Astrocyte of the spinal cord (primary cell): ENCODE data around the gene KMT2C.

Source experiments
- DNase-seq: peaks from one replicate; pipeline ENCODE4 v3.0.0; 2011; ENCODE audit warnings: low read depth, low spot score
- H3K4me3 ChIP-seq: 2 replicates; pipeline ENCODE4 v1.5.1; 2011; ENCODE audit warnings: low read depth, mild to moderate bottlenecking, low read length, moderate library complexity
- in situ Hi-C: cut with HindIII; loops from 2 replicates; pipeline ENCODE4 v1.10.0; 2017; ENCODE audit warnings: low sequenced_read_pairs
- TF ChIP-seq, protein P1 (sequence below): IDR thresholded peaks from 2 replicates; pipeline ENCODE4 v1.5.1; 2012; ENCODE audit warnings: low read depth, mild to moderate bottlenecking, low read length, inconsistent platforms

KMT2C gene

GRCh38 chr7:152329469-152329868 is 106.3 kb downstream of the KMT2C start:
- TF ChIP-seq, protein P1, sequence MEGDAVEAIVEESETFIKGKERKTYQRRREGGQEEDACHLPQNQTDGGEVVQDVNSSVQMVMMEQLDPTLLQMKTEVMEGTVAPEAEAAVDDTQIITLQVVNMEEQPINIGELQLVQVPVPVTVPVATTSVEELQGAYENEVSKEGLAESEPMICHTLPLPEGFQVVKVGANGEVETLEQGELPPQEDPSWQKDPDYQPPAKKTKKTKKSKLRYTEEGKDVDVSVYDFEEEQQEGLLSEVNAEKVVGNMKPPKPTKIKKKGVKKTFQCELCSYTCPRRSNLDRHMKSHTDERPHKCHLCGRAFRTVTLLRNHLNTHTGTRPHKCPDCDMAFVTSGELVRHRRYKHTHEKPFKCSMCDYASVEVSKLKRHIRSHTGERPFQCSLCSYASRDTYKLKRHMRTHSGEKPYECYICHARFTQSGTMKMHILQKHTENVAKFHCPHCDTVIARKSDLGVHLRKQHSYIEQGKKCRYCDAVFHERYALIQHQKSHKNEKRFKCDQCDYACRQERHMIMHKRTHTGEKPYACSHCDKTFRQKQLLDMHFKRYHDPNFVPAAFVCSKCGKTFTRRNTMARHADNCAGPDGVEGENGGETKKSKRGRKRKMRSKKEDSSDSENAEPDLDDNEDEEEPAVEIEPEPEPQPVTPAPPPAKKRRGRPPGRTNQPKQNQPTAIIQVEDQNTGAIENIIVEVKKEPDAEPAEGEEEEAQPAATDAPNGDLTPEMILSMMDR: no peak
- in situ Hi-C loops: no loop called here
- no peak for DNase-seq
- H3K4me3 ChIP-seq: no peak overlapping the region

DNA sequence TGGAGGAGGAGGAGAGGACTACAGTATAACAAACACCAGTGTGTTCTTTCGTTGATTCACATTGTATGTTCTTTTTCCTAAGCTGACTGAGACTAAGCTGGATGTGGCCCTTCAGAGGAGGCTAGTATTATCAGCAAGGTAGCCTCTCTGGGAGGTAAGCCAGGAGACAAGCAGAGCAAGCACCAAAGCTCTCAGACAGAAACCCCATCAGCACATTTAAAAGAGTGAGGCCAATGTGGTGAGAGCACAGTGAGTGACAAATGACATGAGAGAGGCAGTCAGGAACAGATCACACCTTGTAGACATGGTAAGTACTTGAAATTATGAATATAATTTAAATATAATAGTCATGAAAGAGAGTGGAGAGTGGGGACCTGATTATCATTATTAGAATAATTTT is 107.6 kb downstream of the KMT2C start:
- no peak for DNase-seq
- TF ChIP-seq, protein P1: no peak
- H3K4me3 ChIP-seq: no peak overlapping the region
- in situ Hi-C loops: no loop called here

DNA sequence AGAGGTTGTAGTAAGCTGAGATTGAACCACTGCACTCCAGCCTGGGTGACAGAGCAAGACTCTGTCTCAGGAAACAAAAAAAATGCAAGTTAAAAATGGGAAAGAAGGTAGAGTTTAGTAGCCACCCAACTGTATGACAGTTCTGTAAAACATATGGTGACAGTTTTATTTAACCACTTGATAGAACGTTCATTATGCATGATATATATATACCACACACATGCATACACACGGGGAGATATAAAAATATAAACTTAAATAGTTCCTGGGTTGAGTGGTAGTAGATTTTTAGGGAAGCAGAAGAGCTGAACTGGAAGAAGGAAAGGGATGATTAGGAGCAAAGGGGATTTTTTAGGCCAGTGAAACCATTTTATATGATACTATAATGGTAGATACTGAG is 120.0 kb downstream of the KMT2C start:
- in situ Hi-C loops: no loop called here
- H3K4me3 ChIP-seq: no peak overlapping the region
- TF ChIP-seq, protein P1: no peak
- no peak for DNase-seq

- TF ChIP-seq, protein P1: no peak
- peak; percentile 85 for DNase-seq
- in situ Hi-C loops: no loop called here
- H3K4me3 ChIP-seq: no peak overlapping the region
These were observed 121.8 kb downstream of the KMT2C start for GRCh38 chr7:152313831-152314604.

- TF ChIP-seq, protein P1: no peak
- DNase-seq: no peak
- in situ Hi-C loops: no loop called here
- H3K4me3 ChIP-seq: no peak overlapping the region
These were observed 122.6 kb downstream of the KMT2C start for GRCh38 chr7:152313217-152313616.

DNA sequence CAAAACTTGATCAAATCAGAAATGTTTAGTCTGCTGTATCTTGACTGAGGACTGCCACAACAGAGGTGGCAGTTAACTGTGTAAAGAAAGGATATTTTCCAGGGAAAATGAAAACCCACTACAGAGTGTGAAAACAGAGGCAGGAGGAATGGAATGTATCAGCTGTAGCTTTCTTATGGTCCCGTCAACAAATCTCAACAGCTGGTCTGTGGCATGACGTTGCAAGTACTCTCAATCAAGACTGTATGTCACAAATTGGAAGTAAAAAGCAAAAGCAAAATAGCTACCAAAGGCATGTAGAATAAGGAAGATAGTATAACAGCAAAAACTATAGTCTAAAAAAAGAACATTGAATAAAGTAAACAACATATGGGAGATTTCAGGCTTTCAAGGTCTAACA is 123.5 kb downstream of the KMT2C start:
- H3K4me3 ChIP-seq: no peak overlapping the region
- DNase-seq: no peak
- TF ChIP-seq, protein P1: no peak
- in situ Hi-C loops: no loop called here
